HG03378 (cell line): ENCODE data around the gene CRTC1.
A peak's percentile ranks its signal among the peaks of the same experiment; 100 is the strongest.

Experiments
- ATAC-seq: cut with Tn5 transposase; IDR thresholded peaks from one replicate; pipeline ENCODE4 v1.9.1; 2021; ENCODE audit warnings: mild to moderate bottlenecking, moderate library complexity; ENCODE audit not compliant: unreplicated experiment

The CRTC1 gene, protein sequence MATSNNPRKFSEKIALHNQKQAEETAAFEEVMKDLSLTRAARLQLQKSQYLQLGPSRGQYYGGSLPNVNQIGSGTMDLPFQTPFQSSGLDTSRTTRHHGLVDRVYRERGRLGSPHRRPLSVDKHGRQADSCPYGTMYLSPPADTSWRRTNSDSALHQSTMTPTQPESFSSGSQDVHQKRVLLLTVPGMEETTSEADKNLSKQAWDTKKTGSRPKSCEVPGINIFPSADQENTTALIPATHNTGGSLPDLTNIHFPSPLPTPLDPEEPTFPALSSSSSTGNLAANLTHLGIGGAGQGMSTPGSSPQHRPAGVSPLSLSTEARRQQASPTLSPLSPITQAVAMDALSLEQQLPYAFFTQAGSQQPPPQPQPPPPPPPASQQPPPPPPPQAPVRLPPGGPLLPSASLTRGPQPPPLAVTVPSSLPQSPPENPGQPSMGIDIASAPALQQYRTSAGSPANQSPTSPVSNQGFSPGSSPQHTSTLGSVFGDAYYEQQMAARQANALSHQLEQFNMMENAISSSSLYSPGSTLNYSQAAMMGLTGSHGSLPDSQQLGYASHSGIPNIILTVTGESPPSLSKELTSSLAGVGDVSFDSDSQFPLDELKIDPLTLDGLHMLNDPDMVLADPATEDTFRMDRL

DNA sequence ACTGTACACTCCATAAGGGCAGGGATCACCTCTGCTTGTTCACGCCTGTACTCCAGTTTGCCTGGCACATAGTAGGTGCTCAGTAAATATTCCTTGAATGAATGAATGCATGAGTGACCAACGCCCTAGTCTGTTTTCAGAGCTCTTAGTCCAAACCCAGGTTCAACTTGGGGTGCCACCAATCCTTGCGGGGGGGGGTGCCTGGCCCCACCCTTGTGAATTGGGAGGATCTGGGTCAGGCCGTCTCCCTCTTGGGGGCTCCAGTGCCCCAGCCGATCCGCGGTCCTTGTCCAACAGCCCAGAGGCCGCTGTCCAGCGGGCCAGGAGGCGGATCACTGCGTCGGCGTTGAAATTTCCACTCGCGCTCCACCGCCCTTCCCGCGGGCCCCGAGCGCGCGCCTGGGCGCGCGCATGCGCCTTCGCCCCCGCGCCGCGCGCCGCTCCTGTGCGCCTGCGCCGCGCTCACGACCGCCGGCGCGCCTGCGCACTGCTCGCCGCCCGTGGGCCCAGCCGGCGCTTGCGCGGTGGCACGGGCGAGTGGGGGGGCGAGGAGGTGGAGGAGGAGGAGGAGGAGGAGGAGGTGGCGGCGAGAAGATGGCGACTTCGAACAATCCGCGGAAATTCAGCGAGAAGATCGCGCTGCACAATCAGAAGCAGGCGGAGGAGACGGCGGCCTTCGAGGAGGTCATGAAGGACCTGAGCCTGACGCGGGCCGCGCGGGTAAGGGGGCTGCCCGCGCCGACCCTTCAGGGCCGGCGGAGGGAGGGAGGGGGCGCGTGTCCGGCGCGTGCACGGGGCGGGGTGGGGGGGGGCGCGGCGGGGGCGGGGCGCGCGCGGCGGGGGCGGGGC lies at the start of gene CRTC1:
TSS of gene CRTC1 (plus strand) at position 572 of the 849 bp plus-strand sequence. CDS start at position 595, 23 bp downstream.
- ATAC-seq: no peak

DNA sequence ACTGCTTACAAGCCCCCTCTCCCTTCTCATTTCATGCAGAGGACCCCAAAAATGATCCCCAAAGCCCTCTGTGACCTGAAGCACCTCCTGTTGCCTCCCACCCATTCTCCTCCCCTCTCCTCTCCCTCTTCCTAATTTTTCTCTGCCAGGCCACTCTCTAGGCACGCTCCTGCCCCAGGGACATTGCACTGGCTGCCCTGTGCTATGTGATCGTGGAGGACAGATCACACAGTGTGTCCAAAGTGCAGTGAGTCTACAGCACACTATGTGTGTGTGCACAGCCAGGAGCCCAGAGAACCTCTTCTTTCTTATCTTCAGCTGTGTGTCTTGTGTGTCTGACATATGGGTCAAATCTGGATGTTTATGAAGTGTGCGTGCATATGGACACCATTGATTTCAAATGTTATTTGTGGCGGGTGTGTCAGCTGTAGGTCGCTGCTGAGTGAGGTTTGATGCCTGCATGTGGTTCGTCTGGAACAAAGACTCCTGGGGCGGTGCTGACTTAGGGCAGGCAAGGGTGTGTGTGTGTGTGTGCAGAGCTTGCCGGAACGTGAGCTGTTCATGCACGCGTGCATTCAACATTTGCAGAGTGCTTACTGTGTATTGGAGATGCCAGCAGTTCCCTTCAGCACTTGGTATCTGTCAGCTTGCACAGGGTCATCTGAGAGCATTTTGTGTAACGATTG lies 48.7 kb upstream of the CRTC1 start:
- no peak for ATAC-seq

DNA sequence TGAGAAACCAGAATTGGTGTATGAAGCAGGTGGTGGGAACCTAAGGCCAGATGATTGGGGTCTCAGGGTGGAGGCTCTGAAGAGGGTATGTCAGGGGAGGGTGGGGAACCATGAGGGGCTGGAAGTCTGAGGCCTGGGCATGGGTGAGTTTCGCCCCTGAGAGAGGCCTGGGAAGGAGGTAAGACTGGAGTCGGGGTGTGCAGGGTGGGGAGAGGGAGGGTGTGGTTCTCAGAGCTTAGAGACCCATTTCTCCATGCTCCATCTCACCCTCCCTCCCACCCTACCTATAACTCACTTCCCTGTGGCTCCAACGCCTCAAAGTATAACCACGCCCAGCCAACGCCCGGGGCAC lies 47.7 kb upstream of the CRTC1 start:
- no peak for ATAC-seq

DNA sequence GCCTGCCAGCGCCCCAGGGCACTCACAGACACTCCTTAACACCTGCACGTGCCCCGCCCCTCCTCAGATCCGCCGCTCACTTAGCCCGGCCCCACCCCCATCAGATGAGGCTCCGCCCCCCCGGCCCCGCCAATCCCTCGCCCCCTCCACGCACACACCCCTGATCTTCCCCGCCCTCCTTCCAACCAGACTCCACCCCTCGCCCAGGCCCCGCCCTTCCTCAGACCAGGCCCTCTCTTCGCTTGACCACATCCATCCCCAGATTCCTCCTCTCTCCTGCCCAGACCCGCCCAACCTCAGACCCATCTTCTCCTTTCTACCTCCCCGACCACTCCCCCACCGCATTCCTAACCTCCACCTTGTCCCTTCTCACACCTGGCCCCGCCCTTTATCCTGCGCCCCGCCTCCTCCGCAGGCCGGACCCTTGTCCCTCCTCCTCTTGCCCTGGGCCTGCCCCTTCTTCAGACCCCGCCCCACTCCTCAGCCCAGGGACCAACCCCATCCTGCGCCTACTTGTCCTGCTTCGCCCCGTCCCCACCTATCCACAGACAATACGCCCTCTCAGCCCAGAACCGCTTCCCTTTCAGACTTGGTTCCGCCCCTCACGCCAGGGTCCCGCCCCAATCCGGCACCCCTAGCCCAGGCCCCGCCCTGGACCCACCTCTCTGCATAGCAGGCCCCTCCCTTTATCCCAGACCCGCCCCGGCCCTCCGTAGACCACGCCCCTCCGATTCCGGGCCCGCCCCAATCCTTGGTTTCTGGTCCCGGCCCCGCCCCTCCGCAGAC lies 47.1 kb upstream of the CRTC1 start:
- ATAC-seq: peak; percentile 76

DNA sequence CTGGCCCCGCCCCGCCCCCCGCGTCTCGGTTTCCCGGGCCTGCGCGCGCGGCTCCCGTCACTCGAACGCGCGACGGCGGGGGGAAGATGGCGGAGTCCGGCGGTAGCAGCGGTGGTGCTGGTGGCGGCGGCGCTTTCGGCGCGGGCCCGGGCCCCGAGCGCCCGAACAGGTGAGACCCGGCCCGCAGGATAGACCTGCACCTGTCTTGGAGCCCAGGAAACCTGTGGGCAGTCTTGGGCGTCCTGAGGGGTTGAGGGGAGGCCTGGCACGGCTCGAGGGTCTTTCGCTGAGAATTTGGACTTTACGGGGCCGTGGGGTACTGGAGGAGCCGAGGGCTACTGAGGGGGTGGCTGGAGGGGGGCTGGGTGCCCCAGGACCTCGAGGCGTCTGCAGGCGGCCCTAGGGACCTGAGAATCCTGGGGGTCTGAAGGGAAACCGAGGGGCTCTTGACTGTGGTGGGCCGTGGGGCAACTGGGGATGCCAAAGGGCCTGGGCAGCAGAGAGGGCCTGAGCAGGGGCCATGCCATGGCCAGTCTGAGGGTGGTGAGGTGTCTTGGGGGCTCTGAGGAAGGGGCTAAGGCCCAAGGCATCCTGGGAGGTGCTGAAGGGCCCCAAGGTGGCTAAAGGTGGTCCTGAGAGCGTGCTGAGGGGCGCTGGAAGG lies 46.4 kb upstream of the CRTC1 start, which contains the start of gene KLHL26:
TSS of gene KLHL26 (plus strand) at position 60 of the 661 bp plus-strand sequence. CDS start at position 87, 27 bp downstream.
- ATAC-seq: no peak

DNA sequence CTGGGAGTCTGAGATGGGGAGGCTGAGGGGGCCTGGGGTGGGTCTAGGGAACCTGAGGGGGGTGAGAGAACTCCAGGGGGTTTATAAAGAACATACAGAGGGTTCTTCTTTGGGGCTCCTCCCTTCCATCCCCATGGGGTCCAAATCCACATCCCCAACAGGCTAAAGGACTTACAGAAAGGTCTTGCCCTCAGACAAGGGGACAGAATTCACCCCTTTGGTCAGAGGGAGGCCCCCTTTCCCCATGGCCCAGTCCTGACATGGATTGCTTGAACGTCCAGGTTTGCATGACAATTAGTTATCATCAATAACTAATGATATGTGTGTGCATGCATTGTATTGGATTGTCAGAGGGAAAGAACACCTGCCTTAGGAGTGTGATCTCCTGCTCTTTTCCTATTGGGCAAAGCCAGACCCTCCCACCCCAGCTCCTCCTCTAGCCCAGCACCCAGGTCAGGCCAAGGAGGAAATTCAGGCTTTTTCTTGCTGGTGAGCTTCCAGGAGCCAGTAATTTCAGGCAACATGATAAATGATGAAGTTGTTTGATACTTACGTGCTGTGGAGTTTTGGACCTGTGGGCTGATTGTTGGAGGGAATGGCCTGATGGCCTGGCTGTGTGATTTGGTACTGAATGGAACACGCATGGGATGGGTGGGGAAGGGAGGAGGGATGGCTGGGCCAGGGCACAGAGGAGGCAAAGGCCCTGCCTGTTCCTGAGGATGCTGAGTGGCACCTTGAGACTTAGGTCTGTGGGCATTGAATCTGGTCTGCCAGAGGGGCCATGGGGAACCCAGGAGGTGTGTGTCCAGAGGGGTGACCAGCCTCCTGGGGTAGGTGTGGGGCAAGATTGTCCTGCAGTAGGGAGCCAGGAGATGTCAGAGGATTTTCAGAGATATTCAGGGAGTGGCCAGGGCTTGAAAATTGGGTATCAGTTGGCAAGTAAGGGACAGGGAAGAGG lies 45.5 kb upstream of the CRTC1 start:
- ATAC-seq: no peak

DNA sequence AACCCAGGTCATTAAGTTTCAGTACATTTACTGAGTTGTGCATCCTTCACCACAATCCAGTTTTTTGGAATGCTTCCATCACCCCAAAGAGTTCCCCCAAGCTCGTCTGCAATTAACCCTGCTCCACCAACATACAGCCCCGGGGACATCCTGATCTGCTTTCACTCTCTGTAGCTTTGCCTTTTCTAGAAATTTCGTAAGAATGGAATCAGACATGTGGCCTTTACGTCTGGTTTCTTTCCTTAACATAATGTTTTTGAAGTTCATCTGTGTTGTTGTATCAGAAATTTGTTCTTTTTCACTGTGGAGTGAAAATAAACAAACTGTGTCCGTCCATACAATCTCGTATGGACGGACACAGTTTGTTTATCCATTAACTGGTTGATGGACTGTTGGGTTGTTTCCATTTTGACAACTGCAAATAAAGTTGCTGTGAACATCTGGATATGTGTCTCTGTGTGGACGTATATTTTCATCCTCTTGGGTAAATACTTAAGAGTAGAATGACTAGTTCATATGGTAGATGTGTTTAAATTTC lies 43.7 kb upstream of the CRTC1 start:
- no peak for ATAC-seq

DNA sequence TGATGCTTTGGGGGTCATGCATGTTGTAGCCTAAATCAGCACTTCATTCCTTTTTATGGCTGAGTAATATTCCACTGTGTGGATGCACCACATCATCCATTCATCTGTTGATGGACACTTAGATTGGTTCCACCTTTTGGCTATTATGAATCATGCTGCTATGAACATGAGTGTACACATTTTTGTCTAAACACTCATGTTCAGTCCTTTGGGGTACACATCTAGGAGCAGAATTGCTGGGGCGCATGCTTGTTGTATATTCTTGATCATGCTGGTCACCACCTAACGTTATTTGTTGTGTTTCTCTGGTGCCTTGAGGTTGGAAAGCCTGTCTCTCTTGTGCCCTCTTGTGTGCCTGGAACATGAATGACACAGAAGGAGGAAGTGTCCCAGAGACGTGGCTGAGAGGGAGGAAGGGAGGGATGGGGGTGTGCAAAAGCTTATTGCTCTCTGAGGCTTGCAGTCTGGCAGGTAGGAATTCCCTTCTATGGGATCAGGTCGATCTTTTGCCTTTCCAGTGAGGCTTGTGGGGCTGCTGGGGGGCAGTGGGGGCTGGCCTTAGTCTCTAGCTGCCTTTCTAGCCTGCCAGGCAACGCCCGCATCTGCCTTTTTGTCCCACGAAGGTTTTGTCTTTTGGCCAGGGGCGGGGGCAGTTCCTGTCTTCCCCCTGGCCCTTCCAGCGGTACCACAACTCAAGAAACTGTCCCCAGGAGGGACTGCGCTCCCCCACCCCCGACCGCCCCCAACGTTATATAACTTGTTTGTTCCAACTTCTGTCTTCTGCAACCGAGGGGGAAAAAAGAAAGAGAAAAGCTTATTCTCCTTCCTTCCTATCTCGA lies 39.1 kb upstream of the CRTC1 start:
- no peak for ATAC-seq

DNA sequence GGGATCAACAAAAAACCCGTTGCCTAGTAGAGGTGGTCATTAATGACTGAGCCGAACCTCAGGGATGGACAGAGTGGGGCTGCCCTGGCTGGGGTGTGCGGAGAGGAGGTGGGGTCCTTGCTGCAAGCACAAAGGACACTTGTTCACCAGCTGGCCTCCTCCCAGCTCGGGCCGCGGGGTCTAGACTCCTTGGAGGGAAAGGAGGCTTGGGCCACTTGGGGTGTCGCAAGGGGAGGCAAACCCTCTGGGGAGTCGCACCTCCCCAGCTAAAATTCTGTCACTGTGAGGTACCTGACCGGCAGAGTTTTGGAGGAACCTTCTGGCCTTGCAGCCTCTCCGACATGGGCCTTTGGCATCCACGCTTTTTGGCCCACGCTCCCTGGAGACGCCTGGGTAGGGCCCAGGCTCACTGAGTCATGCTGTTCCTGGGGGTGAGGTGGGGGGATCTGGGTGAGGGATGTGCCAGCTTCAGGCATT lies 38.4 kb upstream of the CRTC1 start:
- ATAC-seq: no peak

DNA sequence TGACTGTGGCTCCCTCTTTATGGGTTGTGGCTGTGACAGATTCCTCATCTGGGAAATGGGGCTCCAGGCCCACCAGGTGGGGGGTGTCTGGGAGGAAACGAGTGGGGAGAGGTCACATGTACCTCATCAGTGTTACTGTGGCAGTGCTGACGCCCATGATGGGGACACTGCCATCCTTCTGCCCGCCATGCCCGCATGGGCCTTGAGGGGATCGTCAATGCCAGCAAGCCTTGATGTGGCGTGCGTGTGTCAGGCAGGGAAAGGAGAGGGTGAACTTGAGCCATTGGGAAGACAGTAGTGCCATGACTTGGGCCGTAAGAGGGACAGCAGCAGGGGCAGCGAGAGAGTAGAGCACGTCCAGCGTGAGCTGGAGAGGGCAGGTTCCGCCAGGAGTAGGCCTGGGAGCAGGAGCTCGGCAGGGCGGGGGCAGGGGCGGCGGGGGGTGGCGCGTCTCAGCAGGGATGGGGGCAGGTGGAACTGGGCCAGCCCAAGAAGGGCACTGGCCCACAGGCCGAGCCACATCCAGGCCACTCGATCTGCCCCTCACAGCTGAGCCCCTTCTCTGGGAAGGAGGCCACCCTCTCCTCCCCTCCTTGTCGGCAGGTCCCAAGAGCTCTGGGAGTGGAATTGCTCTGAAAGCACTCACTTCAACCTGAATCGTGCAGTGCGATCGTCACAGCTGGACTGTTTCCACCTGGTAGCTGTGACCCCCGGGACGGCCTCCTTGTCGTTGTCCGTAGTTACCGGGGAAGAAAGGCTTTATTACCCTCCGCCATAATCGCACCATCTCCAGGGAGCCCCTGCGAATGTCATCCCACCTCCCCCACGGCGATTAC lies 36.7 kb upstream of the CRTC1 start:
- ATAC-seq: no peak

DNA sequence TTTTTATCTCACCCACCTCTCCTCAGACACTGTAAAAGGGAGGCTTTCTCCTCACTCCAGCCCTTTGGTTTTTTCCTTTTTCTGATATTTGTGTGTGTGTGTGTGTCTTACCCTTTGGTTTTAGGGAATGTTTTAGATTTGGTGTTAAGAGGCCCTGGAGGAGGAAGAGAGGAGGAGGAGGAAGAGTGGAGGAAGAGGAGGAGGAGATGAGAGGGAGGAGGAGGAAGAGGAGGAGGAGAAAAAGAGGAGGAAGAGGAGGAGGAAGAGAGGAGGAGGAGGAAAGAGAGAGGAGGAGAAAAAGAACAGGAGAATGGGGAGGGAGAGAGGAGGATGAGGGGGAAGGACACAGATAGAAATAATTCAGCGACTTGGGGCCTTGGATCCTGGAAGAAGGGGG lies 36.1 kb upstream of the CRTC1 start:
- ATAC-seq: no peak

DNA sequence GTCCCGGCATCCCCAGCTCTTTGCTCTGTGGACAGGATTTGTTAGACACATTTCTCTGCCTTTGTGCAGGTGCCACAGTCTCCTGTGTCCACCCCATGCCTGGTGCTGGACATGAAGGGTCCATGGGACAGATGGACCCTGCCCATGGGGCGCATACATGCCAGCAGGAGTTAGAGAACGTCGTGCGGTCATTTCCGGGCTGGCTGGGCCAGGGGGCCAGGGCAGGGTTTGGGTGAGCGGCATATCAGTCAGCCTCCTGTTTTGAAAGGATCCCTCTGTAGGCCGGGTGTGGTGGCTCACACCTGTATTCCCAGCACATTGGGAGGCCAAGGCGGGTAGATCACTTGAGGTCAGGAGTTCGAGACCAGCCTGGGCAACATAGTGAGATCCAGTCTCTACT lies 35.7 kb upstream of the CRTC1 start:
- no peak for ATAC-seq

DNA sequence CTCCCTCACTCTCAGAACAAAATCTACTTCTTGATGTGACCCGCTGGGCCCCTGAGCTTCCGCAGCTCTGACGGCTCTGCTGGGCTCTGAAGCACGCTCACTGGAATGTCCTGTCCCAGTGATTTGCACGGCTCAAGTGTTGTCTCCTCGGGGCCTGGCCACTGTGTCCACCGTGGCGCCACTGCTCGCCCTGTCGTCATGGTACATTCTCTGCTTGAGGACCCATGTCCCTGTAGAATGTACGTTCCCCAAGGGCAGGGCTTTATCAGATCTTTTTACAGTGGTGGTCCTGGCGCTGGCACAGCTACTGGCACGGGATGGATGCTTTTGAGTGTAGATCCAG lies 34.5 kb upstream of the CRTC1 start:
- no peak for ATAC-seq

DNA sequence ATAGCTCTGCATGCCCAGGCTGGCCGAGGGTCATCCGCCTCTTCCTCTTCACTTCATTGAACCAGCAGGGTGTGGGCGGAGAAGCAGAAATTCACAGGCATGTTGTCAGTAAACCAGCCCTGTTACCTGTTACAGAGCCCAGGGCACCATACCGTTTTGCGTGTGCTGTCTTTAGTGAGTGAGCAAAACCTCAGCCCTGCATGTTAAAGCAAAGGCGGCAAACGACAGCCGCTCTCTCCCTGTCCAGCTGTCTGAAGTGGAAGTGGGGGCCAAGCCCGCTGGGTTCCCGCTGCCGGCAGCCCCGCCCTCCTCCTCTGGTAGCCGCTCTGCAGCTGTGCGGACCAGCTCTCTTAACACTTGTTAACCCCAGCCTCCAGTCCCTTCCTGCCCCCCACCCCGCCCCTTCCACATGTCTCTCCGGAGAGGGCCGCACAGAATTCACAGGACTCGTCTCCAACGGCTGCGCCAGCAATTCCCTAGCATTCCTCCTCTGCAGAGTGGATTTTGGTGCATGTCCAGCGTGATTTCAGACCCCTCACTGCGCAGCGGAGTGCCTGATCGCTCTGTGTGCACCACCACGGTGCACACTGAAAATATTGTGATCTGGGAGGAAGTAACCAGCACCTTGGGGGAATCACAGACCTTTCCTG lies 34.0 kb upstream of the CRTC1 start:
- ATAC-seq: no peak

DNA sequence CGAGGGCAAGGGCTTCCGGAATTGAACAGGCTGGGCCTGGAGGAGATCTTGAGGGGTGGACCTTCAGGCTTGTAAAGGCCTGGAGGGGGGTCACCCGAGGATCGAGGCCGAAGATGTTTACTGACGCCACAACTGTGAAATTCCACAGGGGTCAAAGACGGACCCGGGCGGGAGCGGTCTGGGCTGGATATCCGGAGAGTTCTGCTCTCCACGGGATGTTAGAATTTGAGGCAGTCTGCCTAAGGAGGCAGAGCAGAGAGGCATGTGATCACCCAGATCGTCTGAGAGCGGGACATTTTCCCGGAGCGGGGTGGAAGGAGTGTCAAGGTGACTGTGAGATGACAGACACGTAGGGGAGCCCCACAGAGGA lies 33.5 kb upstream of the CRTC1 start:
- ATAC-seq: no peak

DNA sequence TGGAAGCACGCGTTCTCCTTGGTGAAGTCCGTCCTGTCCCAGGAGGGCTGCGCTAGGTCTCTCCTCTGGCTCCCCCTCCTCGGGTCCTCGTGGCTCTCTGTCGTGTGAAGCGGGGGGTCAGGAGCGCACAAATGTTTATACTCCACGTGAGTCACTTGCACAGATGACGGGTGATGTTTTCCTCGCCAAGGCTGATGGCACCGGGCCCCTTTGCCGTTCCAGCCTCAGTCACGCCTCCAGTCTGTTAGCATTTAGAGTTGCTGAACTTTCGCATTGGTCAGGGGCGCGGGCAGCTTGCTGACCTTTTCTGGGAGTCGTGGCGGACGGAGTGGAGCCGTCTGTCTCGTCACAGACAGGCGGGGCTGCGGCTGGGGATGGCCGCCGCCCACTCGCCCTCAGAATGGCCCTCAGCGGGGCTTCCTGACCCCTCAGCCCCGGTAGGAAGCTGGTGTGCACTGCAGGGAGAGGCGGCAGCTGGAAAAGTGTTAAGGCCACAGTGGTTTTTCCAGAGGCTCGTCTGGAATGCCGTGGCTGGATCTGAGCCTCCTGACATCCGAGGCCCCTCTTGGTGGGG lies 32.9 kb upstream of the CRTC1 start:
- no peak for ATAC-seq
